Uterus (tissue), 4 donors: ENCODE results near the gene GALNT9. TPM values are rescaled to one million over a fixed set of nuclear protein-coding genes. Genes with fewer than 3 reads are reported as not detected.

Experiments
- DNase-seq, 2 donors: peaks; one replicate each; pipeline ENCODE4 v3.0.0-alpha.2; 2019 to 2020
- H3K27ac ChIP-seq, 2 donors: fragments of 200-600 bp; sonication (generic); 1 replicate in 1 of 2; 2 replicates in 1 of 2; pipeline ENCODE4 v1.5.1; 2016 to 2018
- H3K27me3 ChIP-seq, 2 donors: fragments of 200-600 bp; sonication (generic); one replicate each; pipeline ENCODE4 v1.5.1; 2018 to 2019; ENCODE audit warnings: control low read depth in 1 of 2
- H3K36me3 ChIP-seq, 2 donors: fragments of 200-600 bp; sonication (generic); one replicate each; pipeline ENCODE4 v1.5.1; 2019; ENCODE audit warnings: control low read depth in 1 of 2
- H3K4me1 ChIP-seq, 2 donors: fragments of 200-600 bp; sonication (generic); one replicate each; pipeline ENCODE4 v1.5.1; 2018 to 2019; ENCODE audit warnings: control low read depth in 1 of 2
- H3K4me3 ChIP-seq, 2 donors: fragments of 200-600 bp; sonication (generic); 1 replicate in 1 of 2; 2 replicates in 1 of 2; pipeline ENCODE4 v1.5.1; 2018 to 2019; ENCODE audit warnings: mild to moderate bottlenecking in 1 of 2
- H3K9me3 ChIP-seq, 2 donors: fragments of 200-600 bp; sonication (generic); one replicate each; pipeline ENCODE4 v1.5.1; 2019; ENCODE audit warnings: control low read depth in 1 of 2
- POLR2A ChIP-seq, 2 donors: fragments of 450-650 bp; IDR thresholded peaks; one replicate each; pipeline ENCODE4 v1.6.1; 2016; ENCODE audit warnings: antibody characterized with exemption in 2 of 2, mild to moderate bottlenecking in 1 of 2, moderate library complexity in 1 of 2
- intact Hi-C: fragments of 100-400 bp; cut with DNase I; formaldehyde crosslinking; loops from one replicate; pipeline ENCODE4 v1.15.1; 2023; ENCODE audit warnings: low total_unique reads
- total RNA-seq, 4 donors: library from RNA; depleted of rRNA in 3 of 4; stranded (reverse); fragments of >200 nt in 3 of 4; gene quantifications; one replicate each; pipeline versions ENCODE4 v1.1.0 to v1.2.4, GENCODE V29; 2014 to 2023
- TF ChIP-seq, protein P1 (sequence below), 4 experiments: fragments of 200-600 bp in 2 of 4; fragments of 450-650 bp in 2 of 4; sonication (generic) in 2 of 4; IDR thresholded peaks; one replicate each; pipeline ENCODE4 v1.5.1; 2016 to 2019; ENCODE audit warnings: antibody characterized with exemption in 4 of 4, mild to moderate bottlenecking in 2 of 4, moderate library complexity in 1 of 4
- donor health status: DM: yes; HTN: yes; CAD: no.

GALNT9 gene
- total RNA-seq, 4 donors from 2014 or later, result 1.5 to 4.3 TPM; not detected in 2

DNA sequence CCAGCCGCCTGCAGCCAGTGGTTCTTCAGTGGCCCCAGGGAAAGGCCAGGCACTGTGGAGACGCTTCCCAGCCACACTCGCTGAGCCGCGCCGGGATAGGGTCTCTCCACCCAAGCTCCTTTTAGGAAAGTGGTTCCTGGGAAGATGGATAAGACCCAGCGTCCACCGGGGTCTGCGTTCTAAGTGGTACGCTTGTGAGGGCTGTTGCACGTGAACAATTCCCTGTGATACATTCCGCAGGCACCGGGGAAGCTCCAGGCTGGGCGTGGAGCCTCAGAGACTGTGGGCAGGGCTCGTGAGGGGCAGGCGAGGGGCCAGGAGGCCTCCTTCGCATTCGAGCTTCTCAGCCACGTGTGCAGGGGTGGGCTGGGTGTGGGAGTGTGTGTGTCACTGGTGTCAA, 48.4 kb downstream of the GALNT9 start:
- DNase-seq, result no peak
- Histone ChIP-seq H3K4me1 (no peaks in the 10 kb centered on the region), H3K27ac (no peak overlapping the region), H3K27me3 (peaks cover 0 to 17% of the 10 kb centered on the region in 2 donors), H3K36me3 (no peaks in the 10 kb centered on the region), H3K4me3 (no peak overlapping the region), H3K9me3 (no peaks in the 10 kb centered on the region)
- intact Hi-C loops, result no loop called here
- no peak for TF ChIP-seq POLR2A (IDR thresholded peaks at IDR 0.05)
- TF ChIP-seq, protein P1, sequence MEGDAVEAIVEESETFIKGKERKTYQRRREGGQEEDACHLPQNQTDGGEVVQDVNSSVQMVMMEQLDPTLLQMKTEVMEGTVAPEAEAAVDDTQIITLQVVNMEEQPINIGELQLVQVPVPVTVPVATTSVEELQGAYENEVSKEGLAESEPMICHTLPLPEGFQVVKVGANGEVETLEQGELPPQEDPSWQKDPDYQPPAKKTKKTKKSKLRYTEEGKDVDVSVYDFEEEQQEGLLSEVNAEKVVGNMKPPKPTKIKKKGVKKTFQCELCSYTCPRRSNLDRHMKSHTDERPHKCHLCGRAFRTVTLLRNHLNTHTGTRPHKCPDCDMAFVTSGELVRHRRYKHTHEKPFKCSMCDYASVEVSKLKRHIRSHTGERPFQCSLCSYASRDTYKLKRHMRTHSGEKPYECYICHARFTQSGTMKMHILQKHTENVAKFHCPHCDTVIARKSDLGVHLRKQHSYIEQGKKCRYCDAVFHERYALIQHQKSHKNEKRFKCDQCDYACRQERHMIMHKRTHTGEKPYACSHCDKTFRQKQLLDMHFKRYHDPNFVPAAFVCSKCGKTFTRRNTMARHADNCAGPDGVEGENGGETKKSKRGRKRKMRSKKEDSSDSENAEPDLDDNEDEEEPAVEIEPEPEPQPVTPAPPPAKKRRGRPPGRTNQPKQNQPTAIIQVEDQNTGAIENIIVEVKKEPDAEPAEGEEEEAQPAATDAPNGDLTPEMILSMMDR (IDR thresholded peaks at IDR 0.05), result no peak

GRCh38 chr12:132280406-132280805, 49.0 kb downstream of the GALNT9 start:
- peaks cover 0 to 17% of the 10 kb centered on the region in 2 donors for H3K27me3 ChIP-seq
- H3K36me3 ChIP-seq, result no peaks in the 10 kb centered on the region
- H3K4me1 ChIP-seq, result no peaks in the 10 kb centered on the region
- no peaks in the 10 kb centered on the region for H3K9me3 ChIP-seq
- TF ChIP-seq, protein P1 (IDR thresholded peaks at IDR 0.05), result no peak
- no peak overlapping the region for H3K4me3 ChIP-seq
- no peak for DNase-seq
- intact Hi-C loops, result no loop called here
- no peak overlapping the region for H3K27ac ChIP-seq

- H3K4me1 ChIP-seq, result no peaks in the 10 kb centered on the region
- H3K27me3 ChIP-seq, result peaks cover 0 to 17% of the 10 kb centered on the region in 2 donors
- H3K27ac ChIP-seq, result no peak overlapping the region
- TF ChIP-seq, protein P1 (IDR thresholded peaks at IDR 0.05), result no peak
- no peak for TF ChIP-seq POLR2A (IDR thresholded peaks at IDR 0.05)
- H3K9me3 ChIP-seq, result no peaks in the 10 kb centered on the region
- DNase-seq, result no peak
- intact Hi-C loops, result no loop called here
- no peak overlapping the region for H3K4me3 ChIP-seq
- H3K36me3 ChIP-seq, result no peaks in the 10 kb centered on the region
Measured at GRCh38 chr12:132279930-132280329, 49.5 kb downstream of the GALNT9 start.

DNA sequence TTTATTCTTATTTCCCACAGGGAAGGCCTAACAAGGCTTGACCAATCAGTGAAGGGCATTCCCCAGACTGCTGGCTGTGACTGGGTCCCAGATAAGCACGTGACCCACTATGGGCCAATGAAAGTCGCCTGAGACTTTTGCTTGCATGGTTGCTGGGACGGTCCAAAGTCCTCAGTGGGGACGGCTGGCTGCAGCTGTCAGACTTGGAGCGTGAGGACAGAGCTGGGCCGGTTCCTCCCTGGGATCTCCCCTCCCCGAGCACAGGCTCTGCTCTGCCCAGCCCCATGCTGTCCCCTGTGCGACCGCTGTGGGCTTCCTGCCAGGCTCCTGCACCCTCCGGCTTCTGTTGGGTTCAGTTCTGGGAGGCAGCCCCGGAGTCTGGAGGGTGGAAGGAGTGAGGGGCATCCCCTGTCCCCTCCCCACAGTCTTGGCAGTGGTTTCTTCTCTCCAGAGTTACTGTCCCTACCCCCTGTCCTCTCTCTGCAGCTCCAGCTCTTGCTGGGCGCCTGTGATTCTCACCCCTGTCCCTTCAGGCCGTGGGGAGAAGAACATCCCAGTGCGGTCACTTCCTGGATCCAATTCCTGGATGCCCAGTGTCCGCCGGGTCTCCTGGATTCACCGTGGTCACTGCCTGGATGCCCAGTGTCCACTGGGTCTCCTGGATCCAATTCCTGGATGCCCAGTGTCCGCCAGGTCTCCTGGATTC, 50.1 kb downstream of the GALNT9 start:
- H3K4me1 ChIP-seq, result no peaks in the 10 kb centered on the region
- peaks cover 0 to 17% of the 10 kb centered on the region in 2 donors for H3K27me3 ChIP-seq

GRCh38 chr12:132278401-132279183, 50.8 kb downstream of the GALNT9 start:
- Histone ChIP-seq H3K36me3 (no peaks in the 10 kb centered on the region), H3K4me1 (no peaks in the 10 kb centered on the region), H3K27ac (no peak overlapping the region), H3K27me3 (peaks cover 0 to 17% of the 10 kb centered on the region in 2 donors), H3K9me3 (no peaks in the 10 kb centered on the region), H3K4me3 (no peak overlapping the region)
- TF ChIP-seq, protein P1 (IDR thresholded peaks at IDR 0.05), result no peak
- intact Hi-C loops, result no loop called here
- DNase-seq, result no peak

More for the DNA sequence above, 50.1 kb downstream of the GALNT9 start:
- intact Hi-C loops, result no loop called here
- Histone ChIP-seq H3K9me3 (no peaks in the 10 kb centered on the region), H3K27ac (no peak overlapping the region), H3K36me3 (no peaks in the 10 kb centered on the region), H3K4me3 (no peak overlapping the region)
- no peak for TF ChIP-seq POLR2A (IDR thresholded peaks at IDR 0.05)
- DNase-seq, result no peak
